Astrocyte (in vitro differentiated cells and primary cell): ENCODE data around the gene DDC.

ENCODE experiments used
- CTCF ChIP-seq: IDR thresholded peaks from 2 replicates; pipeline ENCODE4 v1.5.1; 2011; ENCODE audit warnings: low read depth, mild to moderate bottlenecking, inconsistent platforms, low read length, moderate library complexity; ENCODE audit not compliant: insufficient read depth
- EZH2 ChIP-seq: IDR thresholded peaks from 2 replicates; pipeline ENCODE4 v1.6.1; 2012; ENCODE audit warnings: mild to moderate bottlenecking, low read length, inconsistent platforms; ENCODE audit not compliant: insufficient read depth

- TF ChIP-seq CTCF: no peak
- TF ChIP-seq EZH2: no peak
These were observed at the start of gene DDC for GRCh38 chr7:50564640-50565558.
